T-helper 1 cell treated with Interleukin-12 subunit alpha and Interleukin-12 subunit beta and Interleukin-4 antibody, amounts not matched to agents 30 μg/mL and 1 μg/mL, for 36 hours (primary cell): Measurements from ENCODE around the gene ARHGAP40.

Source experiments
- H3K27ac Mint-ChIP-seq: one replicate; pipeline ENCODE4 v1.8.0; 2021; ENCODE audit warnings: mild to moderate bottlenecking, mixed read lengths
- H3K27me3 Mint-ChIP-seq: one replicate; pipeline ENCODE4 v1.8.0; 2021; ENCODE audit warnings: low read depth, mixed read lengths
- H3K36me3 Mint-ChIP-seq: one replicate; pipeline ENCODE4 v1.8.0; 2021; ENCODE audit warnings: low read depth, mixed read lengths
- H3K4me1 Mint-ChIP-seq: one replicate; pipeline ENCODE4 v1.8.0; 2021; ENCODE audit warnings: low read depth, mixed read lengths
- H3K4me3 Mint-ChIP-seq: one replicate; pipeline ENCODE4 v1.8.0; 2021; ENCODE audit warnings: mild to moderate bottlenecking, moderate library complexity, mixed read lengths
- H3K9me3 Mint-ChIP-seq: one replicate; pipeline ENCODE4 v1.8.0; 2021; ENCODE audit warnings: mixed read lengths

ARHGAP40 gene

GRCh38 chr20:38685271-38685670 lies 83.7 kb downstream of the ARHGAP40 start:
- H3K27me3 Mint-ChIP-seq = peaks cover 21% of the 10 kb centered on the region
- H3K36me3 Mint-ChIP-seq = no peaks in the 10 kb centered on the region
- H3K9me3 Mint-ChIP-seq = no peaks in the 10 kb centered on the region
- no peaks in the 10 kb centered on the region for H3K4me1 Mint-ChIP-seq
- no peak overlapping the region for H3K27ac Mint-ChIP-seq
- H3K4me3 Mint-ChIP-seq = no peak overlapping the region

GRCh38 chr20:38685853-38686473 lies 84.4 kb downstream of the ARHGAP40 start:
- no peak overlapping the region for H3K27ac Mint-ChIP-seq
- H3K9me3 Mint-ChIP-seq = no peaks in the 10 kb centered on the region
- no peak overlapping the region for H3K4me3 Mint-ChIP-seq
- H3K36me3 Mint-ChIP-seq = no peaks in the 10 kb centered on the region
- no peaks in the 10 kb centered on the region for H3K4me1 Mint-ChIP-seq
- peaks cover 21% of the 10 kb centered on the region for H3K27me3 Mint-ChIP-seq

- no peak overlapping the region for H3K4me3 Mint-ChIP-seq
- no peak overlapping the region for H3K27ac Mint-ChIP-seq
- no peaks in the 10 kb centered on the region for H3K9me3 Mint-ChIP-seq
- no peaks in the 10 kb centered on the region for H3K4me1 Mint-ChIP-seq
- H3K27me3 Mint-ChIP-seq = peaks cover 4% of the 10 kb centered on the region
- no peaks in the 10 kb centered on the region for H3K36me3 Mint-ChIP-seq
These were observed 91.1 kb downstream of the ARHGAP40 start for GRCh38 chr20:38692436-38693411.

DNA sequence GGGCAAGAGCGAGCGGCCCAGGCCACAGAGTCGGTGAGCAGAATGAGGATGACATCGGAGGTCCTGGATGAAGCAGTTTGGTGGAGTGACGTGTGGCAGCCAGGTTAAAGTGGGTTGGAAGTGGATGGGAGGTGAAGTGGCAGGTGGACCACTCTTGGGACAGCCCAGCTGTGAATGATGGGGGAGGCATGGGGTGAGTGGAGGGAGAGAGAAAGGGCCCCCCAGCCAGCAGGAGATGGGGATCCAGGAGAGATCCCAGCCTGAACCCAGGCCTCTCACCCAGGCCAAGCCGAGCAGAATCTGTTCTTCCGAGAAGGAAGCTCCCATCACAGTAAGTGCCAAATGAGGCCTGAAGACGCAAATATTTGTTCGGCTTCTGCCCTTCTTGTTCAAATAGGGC lies 95.7 kb downstream of the ARHGAP40 start:
- Mint-ChIP-seq H3K4me1 (no peaks in the 10 kb centered on the region), H3K9me3 (no peaks in the 10 kb centered on the region), H3K27me3 (no peaks in the 10 kb centered on the region), H3K36me3 (no peaks in the 10 kb centered on the region), H3K4me3 (no peak overlapping the region), H3K27ac (no peak overlapping the region)

DNA sequence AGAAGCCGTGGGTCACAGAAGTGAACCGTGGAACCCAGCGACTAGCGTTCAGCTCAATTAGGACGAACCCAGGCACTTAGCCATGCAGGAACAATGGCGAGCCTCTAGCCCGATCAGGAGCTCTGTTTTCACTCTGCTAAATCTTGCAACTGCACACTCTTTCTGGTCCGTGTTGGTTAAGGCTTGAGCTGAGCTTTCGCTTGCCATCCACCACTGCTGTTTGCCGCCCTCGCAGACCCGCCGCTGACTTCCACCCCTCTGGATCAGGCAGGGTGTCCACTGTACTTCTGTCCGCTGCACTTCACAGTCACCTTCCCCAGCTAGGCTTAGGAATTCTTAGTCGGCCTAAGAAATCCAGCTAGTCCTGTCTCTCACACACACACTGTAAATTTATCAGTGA lies 96.9 kb downstream of the ARHGAP40 start:
- Mint-ChIP-seq H3K27me3 (peaks cover 8% of the 10 kb centered on the region), H3K4me1 (no peaks in the 10 kb centered on the region), H3K36me3 (no peaks in the 10 kb centered on the region), H3K27ac (no peak overlapping the region), H3K9me3 (no peaks in the 10 kb centered on the region), H3K4me3 (no peak overlapping the region)

DNA sequence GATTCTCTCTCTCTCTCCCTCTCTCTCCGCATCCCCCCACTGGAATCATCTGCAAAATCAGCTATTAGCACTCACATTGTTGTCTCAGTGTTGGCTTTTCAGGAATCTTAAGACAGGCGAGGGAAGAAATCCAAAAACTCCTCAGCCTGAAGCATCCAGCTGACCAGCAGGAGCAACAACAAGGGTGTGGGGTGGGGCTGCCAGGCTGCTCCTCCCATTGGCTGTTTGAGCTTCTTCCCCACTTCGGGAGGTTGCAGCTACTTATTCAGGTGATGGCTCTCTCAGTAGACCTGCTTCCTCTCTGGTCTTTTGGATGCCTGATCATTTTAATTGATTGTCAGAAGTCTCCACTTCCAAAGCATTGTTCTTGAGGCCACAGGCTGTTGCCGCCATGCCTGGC lies 98.5 kb downstream of the ARHGAP40 start:
- no peaks in the 10 kb centered on the region for H3K4me1 Mint-ChIP-seq
- H3K36me3 Mint-ChIP-seq = no peaks in the 10 kb centered on the region
- no peaks in the 10 kb centered on the region for H3K9me3 Mint-ChIP-seq
- peaks cover 13% of the 10 kb centered on the region for H3K27me3 Mint-ChIP-seq
- no peak overlapping the region for H3K27ac Mint-ChIP-seq
- no peak overlapping the region for H3K4me3 Mint-ChIP-seq
